NCI-H446 treated with DMSO at 0.1 percent for 48 hours (cell line): ENCODE data around the gene THEMIS.
"Not testable (repeated sequence)": the region's sequence is repeated elsewhere in the genome, so short reads cannot be mapped to it uniquely, and the experiment has no call there.

Source experiments
- DNase-seq: peaks from one replicate; lab custom pipeline; 2025; lab: John Stamatoyannopoulos, UW

Gene THEMIS

GRCh38 chr6:127912914-127913313 is 12.1 kb upstream of the THEMIS start:
- no peak for DNase-seq

- no peak for DNase-seq
Measured at GRCh38 chr6:127907960-127908640, 7.2 kb upstream of the THEMIS start.

GRCh38 chr6:127904160-127904559 is 3.3 kb upstream of the THEMIS start:
- no peak for DNase-seq

GRCh38 chr6:127902933-127903332 is 2.1 kb upstream of the THEMIS start:
- no peak for DNase-seq

GRCh38 chr6:127897484-127897883 is 3.4 kb downstream of the THEMIS start:
- no peak for DNase-seq

- DNase-seq = no peak
Measured at GRCh38 chr6:127894051-127894450, 6.8 kb downstream of the THEMIS start.

GRCh38 chr6:127893541-127893940 is 7.3 kb downstream of the THEMIS start:
- no peak for DNase-seq

- DNase-seq = no peak
Measured at GRCh38 chr6:127891731-127892326, 9.0 kb downstream of the THEMIS start.

GRCh38 chr6:127886603-127887002 is 14.3 kb downstream of the THEMIS start:
- no peak for DNase-seq

GRCh38 chr6:127884134-127884533 is 16.7 kb downstream of the THEMIS start:
- no peak for DNase-seq

GRCh38 chr6:127881949-127882348 is 18.9 kb downstream of the THEMIS start:
- DNase-seq = not testable (repeated sequence)

GRCh38 chr6:127880429-127880828 is 20.4 kb downstream of the THEMIS start:
- DNase-seq = no peak

GRCh38 chr6:127879685-127880084 is 21.2 kb downstream of the THEMIS start:
- no peak for DNase-seq

- no peak for DNase-seq
Measured at GRCh38 chr6:127878115-127878514, 22.7 kb downstream of the THEMIS start.

GRCh38 chr6:127877231-127877630 is 23.6 kb downstream of the THEMIS start:
- no peak for DNase-seq

GRCh38 chr6:127869772-127870404 is 31.0 kb downstream of the THEMIS start:
- DNase-seq = no peak

GRCh38 chr6:127869183-127869582 is 31.7 kb downstream of the THEMIS start:
- no peak for DNase-seq

- DNase-seq = no peak
Measured at GRCh38 chr6:127868338-127868737, 32.5 kb downstream of the THEMIS start.

GRCh38 chr6:127866766-127867165 is 34.1 kb downstream of the THEMIS start:
- DNase-seq = no peak

- no peak for DNase-seq
Measured at GRCh38 chr6:127865108-127865507, 35.8 kb downstream of the THEMIS start.

- DNase-seq = no peak
Measured at GRCh38 chr6:127864701-127865100, 36.2 kb downstream of the THEMIS start.

- DNase-seq = no peak
Measured at GRCh38 chr6:127860723-127861122, 40.1 kb downstream of the THEMIS start.

GRCh38 chr6:127859956-127860355 is 40.9 kb downstream of the THEMIS start:
- no peak for DNase-seq
